ENCODE results near the gene GPR39. TPM values are rescaled to one million over a fixed set of nuclear protein-coding genes. Genes with fewer than 3 reads are reported as not detected.

The GPR39 gene
- polyA plus RNA-seq, 2 of the 4 experiments (the other 2 are of a cell fraction): 11.3 to 11.8 TPM

DNA sequence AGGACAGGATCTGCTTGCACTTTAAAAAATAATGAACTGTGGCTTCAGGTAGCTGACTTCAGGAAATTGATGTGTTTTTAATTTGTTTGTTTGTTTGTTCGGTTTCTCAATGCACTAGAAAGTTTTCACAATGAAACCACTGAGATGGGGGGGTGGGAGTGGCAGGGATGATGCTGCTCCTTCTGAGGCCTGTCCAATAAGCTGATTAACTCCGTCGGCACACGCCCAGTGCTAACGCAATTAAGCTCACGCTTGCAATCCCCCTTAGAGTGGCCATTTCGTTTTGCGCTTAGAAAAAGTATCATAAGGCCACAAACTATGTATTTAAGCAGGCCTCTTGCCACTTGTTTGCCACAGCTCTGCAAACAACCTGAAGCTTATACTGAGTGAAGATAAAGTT, 12.5 kb upstream of the GPR39 start (continued):
- TF ChIP-seq RARB (CRISPR knock-in tag; IDR thresholded peaks at IDR 0.05): no peak

DNA sequence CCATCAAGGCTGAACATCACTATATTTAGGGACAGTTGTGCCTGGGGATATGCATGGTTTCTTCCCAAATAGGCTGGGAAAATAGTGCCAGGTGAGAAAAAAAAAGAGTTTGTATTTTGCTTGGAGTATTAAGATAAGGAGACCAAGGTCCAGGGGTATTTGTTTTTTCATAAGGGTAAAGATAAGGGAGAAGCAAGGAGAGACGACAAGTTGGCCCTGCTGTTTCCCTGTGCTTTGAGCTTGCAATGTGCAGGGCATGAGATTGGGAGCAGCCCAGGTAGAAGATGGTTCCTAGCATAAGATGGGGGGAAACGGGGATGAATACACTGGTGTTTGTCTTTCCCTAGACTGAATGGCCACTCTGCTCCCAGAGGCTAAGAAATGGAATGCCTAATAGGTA, 8.8 kb upstream of the GPR39 start:
- FAIRE-seq: no peak
- H3K4me3 ChIP-seq: no peak overlapping the region
- CTCF ChIA-PET: interaction anchor here (1.3 to 1.5 kb wide), 2 partner anchors 11 to 29 kb away, joined by 3 read pairs; no protein-coding TSS in a partner anchor
- DNase-seq (ENCODE audit: low read depth in 1 of 2, low spot score in 1 of 2): no peak
- H3K27ac ChIP-seq: no peak overlapping the region
- H3K9me3 ChIP-seq: no peaks in the 10 kb centered on the region
- no peak for TF ChIP-seq POLR2A (IDR thresholded peaks at IDR 0.05; ENCODE audit: low read length)
- no peak for TF ChIP-seq HOXB13 (CRISPR knock-in tag; IDR thresholded peaks at IDR 0.05; ENCODE audit: low read depth)
- POLR2A ChIA-PET: no interaction called here
- no peak for ATAC-seq
- H3K4me1 ChIP-seq: no peaks in the 10 kb centered on the region
- H3K4me2 ChIP-seq: no peak overlapping the region
- whole genome bisulfite sequencing (ENCODE audit: missing lambda C conversion rate): 46% methylated on average over 2 of the region's 2 CpGs

DNA sequence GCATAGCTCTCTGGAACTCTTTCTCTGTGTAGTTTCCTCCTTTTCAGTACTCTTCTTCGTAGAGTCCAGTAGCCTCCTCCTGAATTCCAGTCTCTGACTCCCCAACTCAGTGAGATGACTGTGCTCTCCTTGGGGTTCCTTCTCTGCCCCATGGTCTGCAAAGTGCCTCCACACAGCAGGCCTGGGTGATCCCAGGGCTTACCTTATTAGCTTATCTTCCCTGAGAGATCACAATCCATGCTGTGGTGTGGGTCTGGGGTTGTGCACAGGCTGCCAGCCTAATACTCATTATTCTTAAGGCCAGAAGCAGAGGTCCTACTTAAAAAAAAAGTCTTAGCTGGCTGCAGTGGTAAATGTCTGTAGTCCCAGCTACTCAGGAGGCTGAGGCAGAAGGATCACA, 4.6 kb upstream of the GPR39 start:
- Histone ChIP-seq H3K4me2 (no peak overlapping the region), H3K27ac (no peak overlapping the region), H3K4me3 (no peak overlapping the region), H3K9me3 (no peaks in the 10 kb centered on the region), H3K4me1 (peaks cover 18% of the 10 kb centered on the region)
- DNase-seq (ENCODE audit: low read depth in 1 of 2, low spot score in 1 of 2) (no peak), FAIRE-seq (no peak), ATAC-seq (no peak)
- 94% methylated on average over 1 of the region's 1 CpG for WGBS (ENCODE audit: missing lambda C conversion rate)
- CTCF ChIA-PET: interaction anchor here (0.9 to 1.3 kb wide), 2 partner anchors 12 to 37 kb away, joined by 3 read pairs; no protein-coding TSS in a partner anchor
- POLR2A ChIA-PET: no interaction called here
- TF ChIP-seq, protein P1, sequence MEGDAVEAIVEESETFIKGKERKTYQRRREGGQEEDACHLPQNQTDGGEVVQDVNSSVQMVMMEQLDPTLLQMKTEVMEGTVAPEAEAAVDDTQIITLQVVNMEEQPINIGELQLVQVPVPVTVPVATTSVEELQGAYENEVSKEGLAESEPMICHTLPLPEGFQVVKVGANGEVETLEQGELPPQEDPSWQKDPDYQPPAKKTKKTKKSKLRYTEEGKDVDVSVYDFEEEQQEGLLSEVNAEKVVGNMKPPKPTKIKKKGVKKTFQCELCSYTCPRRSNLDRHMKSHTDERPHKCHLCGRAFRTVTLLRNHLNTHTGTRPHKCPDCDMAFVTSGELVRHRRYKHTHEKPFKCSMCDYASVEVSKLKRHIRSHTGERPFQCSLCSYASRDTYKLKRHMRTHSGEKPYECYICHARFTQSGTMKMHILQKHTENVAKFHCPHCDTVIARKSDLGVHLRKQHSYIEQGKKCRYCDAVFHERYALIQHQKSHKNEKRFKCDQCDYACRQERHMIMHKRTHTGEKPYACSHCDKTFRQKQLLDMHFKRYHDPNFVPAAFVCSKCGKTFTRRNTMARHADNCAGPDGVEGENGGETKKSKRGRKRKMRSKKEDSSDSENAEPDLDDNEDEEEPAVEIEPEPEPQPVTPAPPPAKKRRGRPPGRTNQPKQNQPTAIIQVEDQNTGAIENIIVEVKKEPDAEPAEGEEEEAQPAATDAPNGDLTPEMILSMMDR (IDR thresholded peaks at IDR 0.05): no peak
- TF ChIP-seq, protein P2, sequence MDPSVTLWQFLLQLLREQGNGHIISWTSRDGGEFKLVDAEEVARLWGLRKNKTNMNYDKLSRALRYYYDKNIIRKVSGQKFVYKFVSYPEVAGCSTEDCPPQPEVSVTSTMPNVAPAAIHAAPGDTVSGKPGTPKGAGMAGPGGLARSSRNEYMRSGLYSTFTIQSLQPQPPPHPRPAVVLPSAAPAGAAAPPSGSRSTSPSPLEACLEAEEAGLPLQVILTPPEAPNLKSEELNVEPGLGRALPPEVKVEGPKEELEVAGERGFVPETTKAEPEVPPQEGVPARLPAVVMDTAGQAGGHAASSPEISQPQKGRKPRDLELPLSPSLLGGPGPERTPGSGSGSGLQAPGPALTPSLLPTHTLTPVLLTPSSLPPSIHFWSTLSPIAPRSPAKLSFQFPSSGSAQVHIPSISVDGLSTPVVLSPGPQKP (IDR thresholded peaks at IDR 0.05; ENCODE audit: low read depth, low read length): no peak
- TF ChIP-seq PHF8 (IDR thresholded peaks at IDR 0.05; ENCODE audit: borderline replicate concordance, low read depth): no peak
- no peak for TF ChIP-seq SMC3 (IDR thresholded peaks at IDR 0.05)
- TF ChIP-seq, protein P3, sequence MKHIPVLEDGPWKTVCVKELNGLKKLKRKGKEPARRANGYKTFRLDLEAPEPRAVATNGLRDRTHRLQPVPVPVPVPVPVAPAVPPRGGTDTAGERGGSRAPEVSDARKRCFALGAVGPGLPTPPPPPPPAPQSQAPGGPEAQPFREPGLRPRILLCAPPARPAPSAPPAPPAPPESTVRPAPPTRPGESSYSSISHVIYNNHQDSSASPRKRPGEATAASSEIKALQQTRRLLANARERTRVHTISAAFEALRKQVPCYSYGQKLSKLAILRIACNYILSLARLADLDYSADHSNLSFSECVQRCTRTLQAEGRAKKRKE (CRISPR knock-in tag; IDR thresholded peaks at IDR 0.05; ENCODE audit: low read depth): no peak
- no peak for TF ChIP-seq CEBPB (IDR thresholded peaks at IDR 0.05)
- TF ChIP-seq ZSCAN20 (CRISPR knock-in tag; IDR thresholded peaks at IDR 0.05): no peak
- no peak for TF ChIP-seq CBX2 (IDR thresholded peaks at IDR 0.05; ENCODE audit: borderline replicate concordance, low read depth)
- no peak for TF ChIP-seq CHD4 (IDR thresholded peaks at IDR 0.05; ENCODE audit: borderline replicate concordance)
- no peak for TF ChIP-seq FOXS1 (CRISPR knock-in tag; IDR thresholded peaks at IDR 0.05)
- TF ChIP-seq, protein P4, sequence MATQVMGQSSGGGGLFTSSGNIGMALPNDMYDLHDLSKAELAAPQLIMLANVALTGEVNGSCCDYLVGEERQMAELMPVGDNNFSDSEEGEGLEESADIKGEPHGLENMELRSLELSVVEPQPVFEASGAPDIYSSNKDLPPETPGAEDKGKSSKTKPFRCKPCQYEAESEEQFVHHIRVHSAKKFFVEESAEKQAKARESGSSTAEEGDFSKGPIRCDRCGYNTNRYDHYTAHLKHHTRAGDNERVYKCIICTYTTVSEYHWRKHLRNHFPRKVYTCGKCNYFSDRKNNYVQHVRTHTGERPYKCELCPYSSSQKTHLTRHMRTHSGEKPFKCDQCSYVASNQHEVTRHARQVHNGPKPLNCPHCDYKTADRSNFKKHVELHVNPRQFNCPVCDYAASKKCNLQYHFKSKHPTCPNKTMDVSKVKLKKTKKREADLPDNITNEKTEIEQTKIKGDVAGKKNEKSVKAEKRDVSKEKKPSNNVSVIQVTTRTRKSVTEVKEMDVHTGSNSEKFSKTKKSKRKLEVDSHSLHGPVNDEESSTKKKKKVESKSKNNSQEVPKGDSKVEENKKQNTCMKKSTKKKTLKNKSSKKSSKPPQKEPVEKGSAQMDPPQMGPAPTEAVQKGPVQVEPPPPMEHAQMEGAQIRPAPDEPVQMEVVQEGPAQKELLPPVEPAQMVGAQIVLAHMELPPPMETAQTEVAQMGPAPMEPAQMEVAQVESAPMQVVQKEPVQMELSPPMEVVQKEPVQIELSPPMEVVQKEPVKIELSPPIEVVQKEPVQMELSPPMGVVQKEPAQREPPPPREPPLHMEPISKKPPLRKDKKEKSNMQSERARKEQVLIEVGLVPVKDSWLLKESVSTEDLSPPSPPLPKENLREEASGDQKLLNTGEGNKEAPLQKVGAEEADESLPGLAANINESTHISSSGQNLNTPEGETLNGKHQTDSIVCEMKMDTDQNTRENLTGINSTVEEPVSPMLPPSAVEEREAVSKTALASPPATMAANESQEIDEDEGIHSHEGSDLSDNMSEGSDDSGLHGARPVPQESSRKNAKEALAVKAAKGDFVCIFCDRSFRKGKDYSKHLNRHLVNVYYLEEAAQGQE (IDR thresholded peaks at IDR 0.05): no peak
- TF ChIP-seq, protein P5, sequence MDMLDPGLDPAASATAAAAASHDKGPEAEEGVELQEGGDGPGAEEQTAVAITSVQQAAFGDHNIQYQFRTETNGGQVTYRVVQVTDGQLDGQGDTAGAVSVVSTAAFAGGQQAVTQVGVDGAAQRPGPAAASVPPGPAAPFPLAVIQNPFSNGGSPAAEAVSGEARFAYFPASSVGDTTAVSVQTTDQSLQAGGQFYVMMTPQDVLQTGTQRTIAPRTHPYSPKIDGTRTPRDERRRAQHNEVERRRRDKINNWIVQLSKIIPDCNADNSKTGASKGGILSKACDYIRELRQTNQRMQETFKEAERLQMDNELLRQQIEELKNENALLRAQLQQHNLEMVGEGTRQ (IDR thresholded peaks at IDR 0.05): no peak
- TF ChIP-seq, protein P6, sequence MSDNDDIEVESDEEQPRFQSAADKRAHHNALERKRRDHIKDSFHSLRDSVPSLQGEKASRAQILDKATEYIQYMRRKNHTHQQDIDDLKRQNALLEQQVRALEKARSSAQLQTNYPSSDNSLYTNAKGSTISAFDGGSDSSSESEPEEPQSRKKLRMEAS (IDR thresholded peaks at IDR 0.05): no peak

Measured in A549 (cell line).